ENCODE results near the gene ANGPTL4.
"Not testable (repeated sequence)": the region's sequence is repeated elsewhere in the genome, so short reads cannot be mapped to it uniquely, and the experiment has no call there.

DNA sequence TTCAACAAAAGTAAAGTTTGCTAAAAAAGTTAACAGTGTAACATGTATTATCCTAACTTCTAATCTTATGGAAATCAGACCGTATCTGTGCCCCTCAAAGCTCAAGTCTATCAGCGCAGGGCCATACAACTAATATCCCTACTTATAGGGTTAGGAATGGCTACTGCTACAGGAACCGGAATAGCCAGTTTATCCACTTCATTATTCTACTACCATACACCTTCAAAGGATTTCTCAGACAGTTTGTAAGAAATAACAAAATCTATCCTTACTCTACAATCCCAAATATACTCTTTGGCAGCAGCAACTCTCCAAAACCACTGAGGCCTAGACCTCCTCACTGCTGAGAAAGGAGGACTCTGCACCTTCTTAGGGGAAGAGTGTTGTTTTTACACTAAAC, 21.6 kb downstream of the ANGPTL4 start:
- TF ChIP-seq CTCF (IDR thresholded peaks at IDR 0.05 in 4 of 5, conservative IDR thresholded peaks at IDR 0.05 in 1 of 5); POLR2A (IDR thresholded peaks at IDR 0.05): not testable (repeated sequence)
